ENCODE measurements around the gene NHLRC4. TPM values are rescaled to one million over a fixed set of nuclear protein-coding genes. Genes with fewer than 3 reads are reported as not detected.
"Not testable (repeated sequence)": the region's sequence is repeated elsewhere in the genome, so short reads cannot be mapped to it uniquely, and the experiment has no call there.

The NHLRC4 gene
- total and polyA plus RNA-seq, 5 donors = 0.22 to 0.84 (median 0.56) TPM

- Histone ChIP-seq H3K4me1 (ENCODE audit: control insufficient read depth, insufficient read depth, low read length) (no peaks in the 10 kb centered on the region), H3K9me3 (ENCODE audit: control insufficient read depth, low read length) (no peaks in the 10 kb centered on the region), H3K4me3 (ENCODE audit: low read length) (peak overlapping the region; percentile 73), H3K27me3 (ENCODE audit: control insufficient read depth, insufficient read depth) (no peaks in the 10 kb centered on the region), H3K27ac (ENCODE audit: low read length) (peak overlapping the region; percentile 56)
- DNase-seq (peak; percentile 55 to 78 (median 76)), ATAC-seq (no peak)
- intact Hi-C loops (cut with DNase I) = no loop called here
- WGBS = under 1% methylated on average over 71 of the region's 71 CpGs
Measured at GRCh38 chr16:590188-590814, 23.5 kb downstream of the NHLRC4 start.

DNA sequence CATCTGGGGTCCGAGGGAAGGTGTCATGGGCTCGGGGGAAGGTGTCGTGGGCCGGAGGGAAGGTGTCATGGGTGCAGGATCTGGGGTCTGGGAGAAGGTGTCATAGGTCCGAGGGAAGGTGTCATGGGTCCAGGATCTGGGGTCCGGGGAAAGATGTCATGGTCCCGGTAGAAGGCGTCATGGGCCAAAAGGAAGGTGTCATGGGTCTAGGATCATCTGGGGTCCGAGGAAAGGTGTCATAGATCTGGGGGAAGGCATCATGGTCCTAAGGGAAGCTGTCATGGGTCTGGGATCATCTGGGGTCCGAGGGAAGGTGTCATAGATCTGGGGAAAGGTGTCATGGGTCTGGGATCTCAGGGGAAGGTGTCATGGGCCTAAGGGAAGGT is 24.0 kb downstream of the NHLRC4 start:
- Histone ChIP-seq H3K27me3 (ENCODE audit: control insufficient read depth, insufficient read depth) (no peaks in the 10 kb centered on the region), H3K4me1 (ENCODE audit: control insufficient read depth, insufficient read depth, low read length) (no peaks in the 10 kb centered on the region), H3K9me3 (ENCODE audit: control insufficient read depth, low read length) (no peaks in the 10 kb centered on the region), H3K4me3 (ENCODE audit: low read length) (peak overlapping the region; percentile 73), H3K27ac (ENCODE audit: low read length) (no peak overlapping the region)
- intact Hi-C loops (cut with DNase I) = no loop called here
- DNase-seq (no peak), ATAC-seq (no peak)
- WGBS = 43% methylated on average over 10 of the region's 10 CpGs

DNA sequence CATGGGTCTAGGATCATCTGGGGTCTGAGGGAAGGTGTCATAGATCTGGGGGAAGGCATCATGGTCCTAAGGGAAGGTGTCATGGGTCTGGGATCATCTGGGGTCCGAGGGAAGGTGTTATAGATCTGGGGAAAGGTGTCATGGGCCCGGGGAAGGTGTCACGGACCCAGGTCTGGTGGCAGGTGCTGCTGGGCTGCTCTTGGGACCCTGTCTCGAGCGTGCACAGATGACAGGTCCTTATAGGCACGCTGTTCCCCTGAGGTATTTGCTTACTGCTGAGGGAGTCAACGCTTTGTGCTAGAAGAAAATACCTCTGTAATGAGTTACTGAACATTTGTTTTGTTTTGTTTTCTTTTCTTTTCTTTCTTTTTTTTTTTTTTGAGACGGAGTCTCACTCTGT is 24.4 kb downstream of the NHLRC4 start:
- H3K4me1 ChIP-seq (ENCODE audit: control insufficient read depth, insufficient read depth, low read length) = no peaks in the 10 kb centered on the region
- no peaks in the 10 kb centered on the region for H3K27me3 ChIP-seq (ENCODE audit: control insufficient read depth, insufficient read depth)
- WGBS = 86% methylated on average over 8 of the region's 8 CpGs
- intact Hi-C loops (cut with DNase I) = no loop called here
- no peaks in the 10 kb centered on the region for H3K9me3 ChIP-seq (ENCODE audit: control insufficient read depth, low read length)
- DNase-seq (peak in 2 of 3 donors; percentile 26 to 52), ATAC-seq (no peak)
- H3K27ac ChIP-seq (ENCODE audit: low read length) = no peak overlapping the region
- H3K4me3 ChIP-seq (ENCODE audit: low read length) = no peak overlapping the region

GRCh38 chr16:591892-592517 is 25.2 kb downstream of the NHLRC4 start:
- no peak overlapping the region for H3K27ac ChIP-seq (ENCODE audit: low read length)
- H3K4me3 ChIP-seq (ENCODE audit: low read length) = no peak overlapping the region
- peak in 1 of 3 donors; percentile 33 for DNase-seq
- WGBS = 87% methylated on average over 15 of the region's 15 CpGs
- no peaks in the 10 kb centered on the region for H3K9me3 ChIP-seq (ENCODE audit: control insufficient read depth, low read length)
- no peaks in the 10 kb centered on the region for H3K4me1 ChIP-seq (ENCODE audit: control insufficient read depth, insufficient read depth, low read length)
- intact Hi-C loops (cut with DNase I) = no loop called here
- ATAC-seq = no peak
- no peaks in the 10 kb centered on the region for H3K27me3 ChIP-seq (ENCODE audit: control insufficient read depth, insufficient read depth)

DNA sequence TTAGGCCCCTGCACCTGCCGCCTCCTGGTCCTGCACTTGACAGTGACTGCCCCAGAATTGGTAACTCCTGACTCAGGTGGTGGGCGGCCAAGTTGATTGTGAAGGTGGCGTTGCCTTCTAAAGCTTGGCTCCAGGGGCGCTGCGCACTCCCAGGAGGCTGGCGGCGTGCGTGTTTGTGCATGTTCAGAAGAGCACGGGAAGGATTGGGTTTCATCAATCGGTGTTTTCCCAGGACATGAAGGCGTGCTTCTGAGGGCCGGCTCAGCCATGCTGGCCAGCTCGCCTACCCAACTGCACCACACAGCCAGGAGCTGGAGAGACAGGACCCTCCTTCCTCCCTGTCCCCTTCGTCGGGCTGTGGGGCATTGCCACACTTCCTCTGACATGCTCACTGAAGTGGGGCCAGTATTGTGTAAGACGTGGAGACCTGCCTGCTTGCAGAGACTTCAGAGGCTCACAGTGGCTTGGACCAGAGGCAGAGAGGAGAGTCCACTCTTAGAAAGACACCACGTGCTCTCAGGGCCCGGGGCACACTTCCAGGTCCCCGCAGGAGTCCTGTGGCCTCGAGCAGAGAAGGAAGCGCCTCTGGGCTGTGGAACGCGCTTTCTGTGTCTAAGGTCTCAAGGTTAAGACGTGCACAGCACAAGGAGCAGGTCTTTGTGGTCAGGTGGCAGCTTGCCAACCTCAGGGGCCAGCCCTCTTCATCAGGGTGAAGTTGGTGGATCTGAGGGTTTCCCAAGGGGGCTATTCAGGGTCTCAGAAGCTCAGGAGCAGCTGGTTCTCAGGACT is 25.9 kb downstream of the NHLRC4 start:
- H3K27ac ChIP-seq (ENCODE audit: low read length) = no peak overlapping the region
- H3K4me1 ChIP-seq (ENCODE audit: control insufficient read depth, insufficient read depth, low read length) = no peaks in the 10 kb centered on the region
- no peak overlapping the region for H3K4me3 ChIP-seq (ENCODE audit: low read length)
- no peaks in the 10 kb centered on the region for H3K27me3 ChIP-seq (ENCODE audit: control insufficient read depth, insufficient read depth)
- intact Hi-C loops (cut with DNase I) = no loop called here
- DNase-seq (peak; percentile 64 to 69 (median 66)), ATAC-seq (no peak)
- H3K9me3 ChIP-seq (ENCODE audit: control insufficient read depth, low read length) = no peaks in the 10 kb centered on the region
- 70% methylated on average over 24 of the region's 24 CpGs for WGBS

GRCh38 chr16:593406-593805 is 26.6 kb downstream of the NHLRC4 start:
- no peaks in the 10 kb centered on the region for H3K9me3 ChIP-seq (ENCODE audit: control insufficient read depth, low read length)
- H3K4me3 ChIP-seq (ENCODE audit: low read length) = no peak overlapping the region
- ATAC-seq (no peak), DNase-seq (peak in 1 of 3 donors; percentile 14)
- H3K27ac ChIP-seq (ENCODE audit: low read length) = no peak overlapping the region
- no peaks in the 10 kb centered on the region for H3K4me1 ChIP-seq (ENCODE audit: control insufficient read depth, insufficient read depth, low read length)
- WGBS = 91% methylated on average over 9 of the region's 9 CpGs
- intact Hi-C loops (cut with DNase I) = no loop called here
- H3K27me3 ChIP-seq (ENCODE audit: control insufficient read depth, insufficient read depth) = no peaks in the 10 kb centered on the region

DNA sequence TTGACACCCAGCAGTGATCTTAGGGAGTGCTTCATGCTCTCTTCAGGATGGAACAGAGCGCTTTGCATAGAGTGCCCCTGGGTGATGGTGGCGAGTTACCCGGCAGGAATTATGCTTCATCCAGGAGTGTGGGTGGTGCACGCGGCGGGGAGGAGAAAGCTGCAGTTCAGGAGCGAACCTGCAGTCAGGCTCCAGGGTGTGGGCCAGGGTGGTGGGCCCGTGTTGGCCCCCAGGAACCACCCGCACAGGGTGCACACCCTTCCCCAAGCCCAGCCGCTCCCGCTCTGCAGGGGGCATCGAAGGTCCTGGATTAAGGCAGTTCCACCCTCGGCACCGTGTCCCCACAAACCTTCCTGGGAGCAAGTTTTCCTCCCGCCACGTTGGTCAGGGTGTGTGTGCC is 27.0 kb downstream of the NHLRC4 start:
- Histone ChIP-seq H3K9me3 (ENCODE audit: control insufficient read depth, low read length) (no peaks in the 10 kb centered on the region), H3K4me1 (ENCODE audit: control insufficient read depth, insufficient read depth, low read length) (no peaks in the 10 kb centered on the region), H3K4me3 (ENCODE audit: low read length) (no peak overlapping the region), H3K27ac (ENCODE audit: low read length) (no peak overlapping the region), H3K27me3 (ENCODE audit: control insufficient read depth, insufficient read depth) (no peaks in the 10 kb centered on the region)
- intact Hi-C loops (cut with DNase I) = no loop called here
- no peak for DNase-seq
- WGBS = 87% methylated on average over 16 of the region's 16 CpGs
- no peak for ATAC-seq

DNA sequence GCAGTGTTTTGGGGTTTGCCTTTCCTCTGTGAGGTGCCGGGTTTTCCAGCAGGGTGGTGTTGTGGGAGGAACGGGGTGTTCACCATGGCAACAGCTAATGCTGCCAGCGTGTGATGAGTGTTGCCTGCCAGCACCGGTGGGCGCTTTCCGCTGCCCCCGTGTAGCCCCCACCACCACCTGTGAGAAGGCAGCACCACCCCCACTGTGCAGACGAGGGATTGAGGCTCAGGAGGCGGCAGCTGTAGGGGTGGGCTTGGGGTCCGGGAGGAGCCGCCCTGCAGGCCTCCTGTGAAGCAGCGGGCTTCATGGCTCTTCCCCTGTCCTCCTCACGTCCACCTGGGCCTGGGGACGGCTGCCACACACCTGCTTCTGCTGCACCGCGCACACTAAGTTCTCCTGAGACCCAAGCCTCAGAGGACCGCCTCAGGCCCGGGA is 28.3 kb downstream of the NHLRC4 start:
- DNase-seq (no peak), ATAC-seq (no peak)
- H3K4me1 ChIP-seq (ENCODE audit: control insufficient read depth, insufficient read depth, low read length) = no peaks in the 10 kb centered on the region
- intact Hi-C loops (cut with DNase I) = no loop called here
- H3K9me3 ChIP-seq (ENCODE audit: control insufficient read depth, low read length) = no peaks in the 10 kb centered on the region
- WGBS = 86% methylated on average over 18 of the region's 18 CpGs
- no peak overlapping the region for H3K27ac ChIP-seq (ENCODE audit: low read length)
- H3K27me3 ChIP-seq (ENCODE audit: control insufficient read depth, insufficient read depth) = no peaks in the 10 kb centered on the region
- H3K4me3 ChIP-seq (ENCODE audit: low read length) = no peak overlapping the region

GRCh38 chr16:595942-596735 is 29.3 kb downstream of the NHLRC4 start:
- Histone ChIP-seq H3K4me1 (ENCODE audit: control insufficient read depth, insufficient read depth, low read length) (no peaks in the 10 kb centered on the region), H3K9me3 (ENCODE audit: control insufficient read depth, low read length) (no peaks in the 10 kb centered on the region), H3K27ac (ENCODE audit: low read length) (no peak overlapping the region), H3K4me3 (ENCODE audit: low read length) (no peak overlapping the region), H3K27me3 (ENCODE audit: control insufficient read depth, insufficient read depth) (no peaks in the 10 kb centered on the region)
- WGBS = 87% methylated on average over 34 of the region's 34 CpGs
- DNase-seq (no peak), ATAC-seq (no peak)
- intact Hi-C loops (cut with DNase I) = no loop called here

DNA sequence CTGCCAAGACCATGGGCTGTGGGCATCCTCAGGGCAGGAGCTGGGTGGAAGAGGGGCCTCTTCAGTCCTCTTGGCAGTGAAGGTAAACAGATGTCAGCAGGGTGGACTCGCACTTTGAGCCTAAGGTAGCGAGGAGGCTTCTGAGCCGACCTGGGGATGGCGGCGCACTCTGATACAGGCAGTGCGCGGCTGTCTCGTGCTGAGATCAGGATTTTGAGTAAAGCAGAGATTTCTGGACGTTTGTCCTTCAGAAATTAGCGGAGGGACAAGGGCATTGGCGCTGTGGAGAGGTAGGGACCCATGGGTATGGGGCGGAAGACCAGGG is 29.9 kb downstream of the NHLRC4 start:
- Histone ChIP-seq H3K4me3 (ENCODE audit: low read length) (no peak overlapping the region), H3K4me1 (ENCODE audit: control insufficient read depth, insufficient read depth, low read length) (no peaks in the 10 kb centered on the region), H3K27ac (ENCODE audit: low read length) (no peak overlapping the region), H3K9me3 (ENCODE audit: control insufficient read depth, low read length) (no peaks in the 10 kb centered on the region), H3K27me3 (ENCODE audit: control insufficient read depth, insufficient read depth) (no peaks in the 10 kb centered on the region)
- intact Hi-C loops (cut with DNase I) = no loop called here
- ATAC-seq (no peak), DNase-seq (no peak)
- WGBS = 93% methylated on average over 12 of the region's 12 CpGs

DNA sequence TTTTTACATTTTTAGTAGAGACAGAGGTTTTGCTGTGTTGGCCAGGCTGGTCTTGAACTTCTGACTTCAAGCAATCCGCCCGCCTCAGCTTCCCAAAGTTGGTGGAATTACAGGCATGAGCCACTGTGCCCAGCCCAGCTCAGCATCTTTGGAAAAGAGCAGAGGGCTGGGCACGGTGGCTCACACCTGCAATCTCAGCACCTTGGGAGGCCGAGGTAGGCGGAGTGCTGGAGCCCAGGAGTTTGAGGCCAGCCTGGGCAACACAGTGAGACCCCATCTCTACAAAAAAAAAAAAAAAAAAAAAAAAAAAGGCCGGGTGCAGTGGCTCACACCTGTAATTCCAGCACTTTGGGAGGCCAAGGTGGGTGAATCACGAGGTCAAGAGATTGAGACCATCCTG is 30.9 kb downstream of the NHLRC4 start:
- ATAC-seq; H3K4me1 ChIP-seq (ENCODE audit: control insufficient read depth, insufficient read depth, low read length); H3K27ac ChIP-seq (ENCODE audit: low read length); H3K27me3 ChIP-seq (ENCODE audit: control insufficient read depth, insufficient read depth); DNase-seq; H3K4me3 ChIP-seq (ENCODE audit: low read length); intact Hi-C loops (cut with DNase I); H3K9me3 ChIP-seq (ENCODE audit: control insufficient read depth, low read length): not testable (repeated sequence)
- WGBS = over 99% methylated on average over 7 of the region's 7 CpGs

All from right cardiac atrium (tissue), 5 donors.